CD4-positive, alpha-beta T cell treated with Interleukin-6 for 4 hours (primary cell): ENCODE results near the gene GRHL3.

Experiments
- DNase-seq: peaks from one replicate; pipeline ENCODE4 v3.0.0-alpha.2; 2020; ENCODE audit warnings: mixed read lengths

The GRHL3 gene

GRCh38 chr1:24318615-24319311 lies 394 bp upstream of the GRHL3 start:
- no peak for DNase-seq

GRCh38 chr1:24319962-24320361 lies 805 bp downstream of the GRHL3 start:
- DNase-seq: no peak

GRCh38 chr1:24321126-24321525 lies 2.0 kb downstream of the GRHL3 start:
- no peak for DNase-seq

- peak; percentile 73 for DNase-seq
Measured at GRCh38 chr1:24321697-24322469, 2.7 kb downstream of the GRHL3 start.

- DNase-seq: no peak
Measured at GRCh38 chr1:24322470-24323177, 3.5 kb downstream of the GRHL3 start.

- no peak for DNase-seq
Measured at GRCh38 chr1:24323281-24323680, 4.1 kb downstream of the GRHL3 start.

GRCh38 chr1:24324903-24325302 lies 5.7 kb downstream of the GRHL3 start:
- no peak for DNase-seq

GRCh38 chr1:24325587-24326449 lies 6.7 kb downstream of the GRHL3 start:
- no peak for DNase-seq

- no peak for DNase-seq
Measured at GRCh38 chr1:24327486-24327885, 8.3 kb downstream of the GRHL3 start.

- DNase-seq: no peak
Measured at GRCh38 chr1:24327891-24328290, 8.7 kb downstream of the GRHL3 start.

GRCh38 chr1:24329331-24329730 lies 10.2 kb downstream of the GRHL3 start:
- no peak for DNase-seq

- DNase-seq: no peak
Measured at GRCh38 chr1:24329797-24330543, 10.8 kb downstream of the GRHL3 start.

- DNase-seq: no peak
Measured at GRCh38 chr1:24331961-24332673, 13.0 kb downstream of the GRHL3 start.

- no peak for DNase-seq
Measured at GRCh38 chr1:24336075-24336474, 16.9 kb downstream of the GRHL3 start.

- no peak for DNase-seq
Measured at GRCh38 chr1:24337455-24337854, 18.3 kb downstream of the GRHL3 start.

- DNase-seq: no peak
Measured at GRCh38 chr1:24338447-24338846, 19.3 kb downstream of the GRHL3 start.

GRCh38 chr1:24339996-24340395 lies 20.8 kb downstream of the GRHL3 start:
- no peak for DNase-seq

- no peak for DNase-seq
Measured at GRCh38 chr1:24340770-24341169, 21.6 kb downstream of the GRHL3 start.

- no peak for DNase-seq
Measured at GRCh38 chr1:24341260-24341659, 22.1 kb downstream of the GRHL3 start.

- no peak for DNase-seq
Measured at GRCh38 chr1:24343412-24344089, 24.4 kb downstream of the GRHL3 start.
